NOMO-1 treated with dmso at 0.1 percent for 144 hours (cell line): Measurements from ENCODE around the gene TENM4.

Experiments used
- DNase-seq: peaks from one replicate; lab custom pipeline; 2025; ENCODE audit not compliant: unreplicated experiment; lab: John Stamatoyannopoulos, UW

Gene TENM4

GRCh38 chr11:79090191-79090705 is 350.6 kb downstream of the TENM4 start:
- no peak for DNase-seq

GRCh38 chr11:79089601-79090000 is 351.2 kb downstream of the TENM4 start:
- DNase-seq, result no peak

- no peak for DNase-seq
Measured at GRCh38 chr11:79088967-79089366, 351.9 kb downstream of the TENM4 start.

GRCh38 chr11:79087961-79088318 is 352.9 kb downstream of the TENM4 start:
- no peak for DNase-seq

- no peak for DNase-seq
Measured at GRCh38 chr11:79087238-79087960, 353.4 kb downstream of the TENM4 start.

- no peak for DNase-seq
Measured at GRCh38 chr11:79086056-79086455, 354.8 kb downstream of the TENM4 start.

GRCh38 chr11:79084382-79084781 is 356.4 kb downstream of the TENM4 start:
- no peak for DNase-seq

GRCh38 chr11:79083352-79083751 is 357.5 kb downstream of the TENM4 start:
- no peak for DNase-seq

GRCh38 chr11:79082907-79083306 is 357.9 kb downstream of the TENM4 start:
- no peak for DNase-seq

GRCh38 chr11:79082280-79082679 is 358.6 kb downstream of the TENM4 start:
- DNase-seq, result no peak

- no peak for DNase-seq
Measured at GRCh38 chr11:79081471-79082031, 359.3 kb downstream of the TENM4 start.

GRCh38 chr11:79080551-79080950 is 360.3 kb downstream of the TENM4 start:
- DNase-seq, result no peak

- no peak for DNase-seq
Measured at GRCh38 chr11:79078999-79079398, 361.8 kb downstream of the TENM4 start.

- no peak for DNase-seq
Measured at GRCh38 chr11:79078456-79078855, 362.4 kb downstream of the TENM4 start.

- no peak for DNase-seq
Measured at GRCh38 chr11:79077702-79078330, 363.0 kb downstream of the TENM4 start.

- DNase-seq, result no peak
Measured at GRCh38 chr11:79076526-79077115, 364.2 kb downstream of the TENM4 start.

- DNase-seq, result no peak
Measured at GRCh38 chr11:79074547-79074946, 366.3 kb downstream of the TENM4 start.

- DNase-seq, result no peak
Measured at GRCh38 chr11:79071190-79071589, 369.6 kb downstream of the TENM4 start.

- no peak for DNase-seq
Measured at GRCh38 chr11:79070518-79070917, 370.3 kb downstream of the TENM4 start.

GRCh38 chr11:79069504-79069903 is 371.3 kb downstream of the TENM4 start:
- no peak for DNase-seq

- DNase-seq, result no peak
Measured at GRCh38 chr11:79068356-79068755, 372.5 kb downstream of the TENM4 start.

- no peak for DNase-seq
Measured at GRCh38 chr11:79067352-79067679, 373.5 kb downstream of the TENM4 start.
